ENCODE measurements around the gene KCNA1.

DNA sequence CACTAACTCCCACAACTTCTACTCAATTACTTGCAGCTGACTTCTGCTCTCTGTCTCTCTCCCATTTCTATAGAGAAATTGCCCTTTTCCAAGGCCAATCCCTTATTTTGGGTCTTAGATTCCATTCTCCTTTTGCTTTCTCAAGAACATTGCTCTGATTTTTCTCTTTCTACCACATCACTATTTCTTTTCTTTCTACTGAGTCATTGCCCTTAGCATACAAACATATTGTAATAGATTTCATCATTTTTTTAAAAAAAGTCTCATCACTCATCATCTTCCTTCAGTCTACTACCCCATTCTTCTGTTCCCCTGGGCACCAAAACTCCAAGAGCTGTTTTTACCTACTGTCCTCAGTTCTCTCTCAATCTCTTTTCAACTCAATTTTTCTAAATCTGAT, 4.4 kb upstream of the KCNA1 start:
- TF ChIP-seq EZH2 (IDR thresholded peaks at IDR 0.05) (no peak), POLR2AphosphoS5 (IDR thresholded peaks at IDR 0.05; ENCODE audit: low read depth, low read length) (no peak), POLR2A (IDR thresholded peaks at IDR 0.05; ENCODE audit: borderline replicate concordance, extremely low read depth, insufficient read depth, insufficient read length) (no peak), RAD21 (IDR thresholded peaks at IDR 0.05; ENCODE audit: low read depth) (no peak)
- TF ChIP-seq, protein P1, sequence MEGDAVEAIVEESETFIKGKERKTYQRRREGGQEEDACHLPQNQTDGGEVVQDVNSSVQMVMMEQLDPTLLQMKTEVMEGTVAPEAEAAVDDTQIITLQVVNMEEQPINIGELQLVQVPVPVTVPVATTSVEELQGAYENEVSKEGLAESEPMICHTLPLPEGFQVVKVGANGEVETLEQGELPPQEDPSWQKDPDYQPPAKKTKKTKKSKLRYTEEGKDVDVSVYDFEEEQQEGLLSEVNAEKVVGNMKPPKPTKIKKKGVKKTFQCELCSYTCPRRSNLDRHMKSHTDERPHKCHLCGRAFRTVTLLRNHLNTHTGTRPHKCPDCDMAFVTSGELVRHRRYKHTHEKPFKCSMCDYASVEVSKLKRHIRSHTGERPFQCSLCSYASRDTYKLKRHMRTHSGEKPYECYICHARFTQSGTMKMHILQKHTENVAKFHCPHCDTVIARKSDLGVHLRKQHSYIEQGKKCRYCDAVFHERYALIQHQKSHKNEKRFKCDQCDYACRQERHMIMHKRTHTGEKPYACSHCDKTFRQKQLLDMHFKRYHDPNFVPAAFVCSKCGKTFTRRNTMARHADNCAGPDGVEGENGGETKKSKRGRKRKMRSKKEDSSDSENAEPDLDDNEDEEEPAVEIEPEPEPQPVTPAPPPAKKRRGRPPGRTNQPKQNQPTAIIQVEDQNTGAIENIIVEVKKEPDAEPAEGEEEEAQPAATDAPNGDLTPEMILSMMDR (IDR thresholded peaks at IDR 0.05 in 2 of 3, conservative IDR thresholded peaks at IDR 0.05 in 1 of 3; ENCODE audit: borderline replicate concordance in 1 of 3, insufficient read depth in 1 of 3, low read depth in 2 of 3, low read length in 2 of 3), result no peak
